ENCODE data around the gene EIF1.

GRCh38 chr17:41664172-41664457, 24.6 kb upstream of the EIF1 start:
- TF ChIP-seq CTCF (IDR thresholded peaks at IDR 0.05) = no peak
- no peak for TF ChIP-seq POLR2A (IDR thresholded peaks at IDR 0.05)
